Fibroblast of lung (primary cell): ENCODE results near the gene CADM3. TPM values are rescaled to one million over a fixed set of nuclear protein-coding genes. Genes with fewer than 3 reads are reported as not detected.

Source experiments
- DNase-seq, 2 donors: peaks; one replicate each; pipeline versions ENCODE4 v3.0.0 to v3.0.0-alpha.2; 2010; ENCODE audit warnings: low read depth in 2 of 2
- H2AFZ ChIP-seq: 2 replicates; pipeline ENCODE4 v1.5.1; 2012; ENCODE audit warnings: low read length, control low read depth, inconsistent platforms
- H3K27ac ChIP-seq: 2 replicates; pipeline ENCODE4 v1.5.1; 2011; ENCODE audit warnings: low read length, control low read depth; ENCODE audit not compliant: insufficient read depth
- H3K27me3 ChIP-seq: 2 replicates; pipeline ENCODE4 v1.5.1; 2011; ENCODE audit warnings: mild to moderate bottlenecking, low read length; ENCODE audit not compliant: control insufficient read depth, insufficient read depth
- H3K36me3 ChIP-seq: 2 replicates; pipeline ENCODE4 v1.5.1; 2011; ENCODE audit warnings: low read length; ENCODE audit not compliant: control insufficient read depth, insufficient read depth
- H3K4me1 ChIP-seq: 2 replicates; pipeline ENCODE4 v1.5.1; 2011; ENCODE audit warnings: low read length; ENCODE audit not compliant: control insufficient read depth, insufficient read depth; ENCODE audit errors: extremely low read depth
- H3K4me2 ChIP-seq: 2 replicates; pipeline ENCODE4 v1.5.1; 2011; ENCODE audit warnings: low read length, control low read depth; ENCODE audit not compliant: insufficient read depth; ENCODE audit errors: extremely low read depth
- H3K4me3 ChIP-seq, 4 experiments: fragments of 200-600 bp in 1 of 4; sonication (generic) in 1 of 4; replicated peaks in 1 of 4; 2 replicates each; pipeline ENCODE4 v1.5.1; 2011 to 2016; ENCODE audit warnings: low read length in 4 of 4, low read depth in 3 of 4, mild to moderate bottlenecking in 3 of 4, control low read depth in 2 of 4, inconsistent platforms in 1 of 4, mixed read lengths in 1 of 4; ENCODE audit not compliant: insufficient read depth in 1 of 4; ENCODE audit errors: control extremely low read depth in 1 of 4
- H3K79me2 ChIP-seq: 2 replicates; pipeline ENCODE4 v1.5.1; 2012; ENCODE audit warnings: mild to moderate bottlenecking, low read length, inconsistent platforms; ENCODE audit not compliant: control insufficient read depth, insufficient read depth
- H3K9ac ChIP-seq: 2 replicates; pipeline ENCODE4 v1.5.1; 2011; ENCODE audit warnings: mild to moderate bottlenecking, low read length, control low read depth; ENCODE audit not compliant: insufficient read depth
- H3K9me3 ChIP-seq: 2 replicates; pipeline ENCODE4 v1.5.1; 2012; ENCODE audit warnings: low read depth, low read length; ENCODE audit not compliant: control insufficient read depth, insufficient read depth
- H4K20me1 ChIP-seq: 2 replicates; pipeline ENCODE4 v1.5.1; 2011; ENCODE audit warnings: low read length; ENCODE audit not compliant: control insufficient read depth, insufficient read depth; ENCODE audit errors: extremely low read depth
- CTCF ChIP-seq, 2 donors: IDR thresholded peaks in 1 of 2; conservative IDR thresholded peaks in 1 of 2; 1 replicate in 1 of 2; 2 replicates in 1 of 2; pipeline ENCODE4 v1.5.1; 2011 to 2012; ENCODE audit warnings: low read length in 2 of 2, control low read depth in 1 of 2, inconsistent platforms in 1 of 2, low read depth in 1 of 2, mild to moderate bottlenecking in 1 of 2
- EZH2 ChIP-seq: IDR thresholded peaks from 2 replicates; pipeline ENCODE4 v1.5.1; 2012; ENCODE audit warnings: low read length, control low read depth, mild to moderate bottlenecking; ENCODE audit errors: missing control alignments
- polyA plus RNA-seq, 2 donors: library from polyadenylated mRNA; depleted of rRNA in 1 of 2; stranded (reverse) in 1 of 2; unstranded in 1 of 2; fragments of >200 nt; gene quantifications; 2 replicates each; pipeline ENCODE4 v1.2.1, GENCODE V29; 2011 to 2012; ENCODE audit warnings: missing spikeins in 1 of 2
- total RNA-seq: library from RNA; depleted of rRNA; stranded (reverse); fragments of >200 nt; gene quantifications from 2 replicates; pipeline ENCODE4 v1.2.1, GENCODE V29; 2014

The CADM3 gene
- total and polyA plus RNA-seq, 2 donors (not counting 1 experiment from before 2014, with no cell fraction given) = not detected

DNA sequence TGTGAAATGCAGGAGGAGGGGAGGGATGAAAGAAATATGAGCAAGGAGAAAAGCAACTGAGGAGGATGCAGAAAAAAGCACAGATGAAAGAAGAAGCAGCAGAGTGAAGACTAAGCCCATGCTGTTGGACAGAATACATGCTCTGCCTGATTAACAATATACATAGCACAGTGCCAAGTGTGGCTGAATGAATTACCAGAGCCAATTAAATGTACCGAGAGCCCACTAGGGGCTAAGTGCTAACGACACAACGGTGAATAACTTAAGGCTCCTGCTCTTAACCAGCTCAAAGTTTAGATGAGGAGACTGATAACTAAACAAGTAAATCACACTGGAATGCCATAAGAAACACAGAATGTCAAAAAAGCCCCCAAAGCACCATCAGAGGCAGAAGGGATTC, 15.6 kb downstream of the CADM3 start:
- Histone ChIP-seq H3K9me3 (no peaks in the 10 kb centered on the region), H3K4me3 (no peak overlapping the region), H3K4me1 (no peaks in the 10 kb centered on the region), H3K27me3 (peaks cover 2% of the 10 kb centered on the region), H3K9ac (no peak overlapping the region), H3K4me2 (no peak overlapping the region), H4K20me1 (peaks cover 1% of the 10 kb centered on the region), H2AFZ (no peak overlapping the region), H3K27ac (no peak overlapping the region), H3K79me2 (no peaks in the 10 kb centered on the region), H3K36me3 (no peaks in the 10 kb centered on the region)
- TF ChIP-seq CTCF (conservative IDR thresholded peaks at IDR 0.05 in 1 of 2, IDR thresholded peaks at IDR 0.05 in 1 of 2; ENCODE audit: low read depth in 1 of 2, low read length in 2 of 2) = no peak
- no peak for TF ChIP-seq EZH2
- no peak for DNase-seq

DNA sequence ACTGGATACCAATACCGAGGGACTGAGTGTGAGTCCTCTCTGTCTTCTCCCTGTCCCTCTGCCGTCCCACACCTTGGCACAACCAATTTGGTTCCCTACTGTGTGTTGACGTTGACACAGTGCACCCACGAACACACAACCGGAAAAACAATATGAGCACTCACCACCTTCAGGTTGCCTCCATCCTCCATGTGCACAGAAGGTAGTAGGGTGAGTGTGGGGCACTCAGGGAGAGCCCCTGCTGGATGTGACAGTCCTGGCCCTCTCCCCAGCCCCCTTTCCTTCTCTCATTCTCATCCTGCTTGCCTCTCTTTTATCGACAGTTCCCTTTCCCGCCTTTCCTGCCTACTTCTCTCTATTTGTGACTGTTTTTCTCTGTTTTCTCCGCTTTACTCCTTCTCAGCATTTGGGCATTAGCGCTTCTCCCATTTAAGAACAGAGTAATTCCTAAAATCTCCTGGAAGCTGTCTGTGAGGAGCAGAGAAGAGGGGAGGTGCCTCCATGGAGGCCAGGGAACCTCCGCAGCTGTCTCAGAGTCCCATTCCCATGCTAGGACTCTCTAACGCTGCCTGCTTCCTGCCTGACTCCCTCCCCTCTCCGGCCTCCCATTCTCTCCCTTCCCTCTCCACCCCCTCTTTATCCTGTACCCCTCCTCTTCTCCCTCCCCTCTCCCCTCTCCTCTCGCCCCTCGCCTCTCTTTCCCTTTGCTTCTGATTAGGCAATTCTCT, 16.4 kb downstream of the CADM3 start:
- no peak for DNase-seq
- Histone ChIP-seq H3K27ac (no peak overlapping the region), H2AFZ (no peak overlapping the region), H3K79me2 (no peaks in the 10 kb centered on the region), H3K4me1 (no peaks in the 10 kb centered on the region), H3K9ac (no peak overlapping the region), H3K4me3 (no peak overlapping the region), H3K27me3 (peaks cover 2% of the 10 kb centered on the region), H3K4me2 (no peak overlapping the region), H4K20me1 (peaks cover 1% of the 10 kb centered on the region), H3K36me3 (no peaks in the 10 kb centered on the region), H3K9me3 (no peaks in the 10 kb centered on the region)
- no peak for TF ChIP-seq CTCF (conservative IDR thresholded peaks at IDR 0.05 in 1 of 2, IDR thresholded peaks at IDR 0.05 in 1 of 2; ENCODE audit: low read depth in 1 of 2, low read length in 2 of 2)
- no peak for TF ChIP-seq EZH2

DNA sequence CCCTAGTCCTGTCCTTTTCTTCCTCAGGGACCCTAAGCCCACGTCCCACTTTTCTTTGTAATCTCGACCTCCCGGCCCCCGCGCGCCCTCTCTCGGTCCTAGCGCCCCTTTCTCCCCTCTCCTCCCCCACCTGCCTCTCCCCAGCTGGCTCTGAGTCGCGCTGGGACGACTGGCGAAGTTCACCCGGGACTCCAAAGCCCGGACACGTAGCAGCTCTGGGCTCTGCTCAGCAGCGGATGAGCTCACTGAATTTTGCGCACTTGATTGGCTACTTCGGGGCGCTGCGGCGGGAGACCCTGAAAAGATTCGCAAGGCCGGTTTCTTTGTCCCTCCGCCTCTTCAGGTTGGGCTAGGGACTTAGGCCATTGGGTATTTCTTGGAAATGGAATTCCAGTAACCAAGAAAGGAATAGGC, 17.0 kb downstream of the CADM3 start:
- Histone ChIP-seq H3K27me3 (peaks cover 2% of the 10 kb centered on the region), H2AFZ (no peak overlapping the region), H3K79me2 (no peaks in the 10 kb centered on the region), H3K4me1 (no peaks in the 10 kb centered on the region), H3K27ac (no peak overlapping the region), H3K36me3 (no peaks in the 10 kb centered on the region), H3K9me3 (no peaks in the 10 kb centered on the region), H3K9ac (no peak overlapping the region), H3K4me3 (no peak overlapping the region), H4K20me1 (peaks cover 1% of the 10 kb centered on the region), H3K4me2 (no peak overlapping the region)
- DNase-seq = peak; percentile 10 to 29
- no peak for TF ChIP-seq CTCF (conservative IDR thresholded peaks at IDR 0.05 in 1 of 2, IDR thresholded peaks at IDR 0.05 in 1 of 2; ENCODE audit: low read depth in 1 of 2, low read length in 2 of 2)
- no peak for TF ChIP-seq EZH2
